ENCODE results near the gene ELMO2.

The ELMO2 gene

GRCh38 chr20:46356195-46357029 lies 50.0 kb downstream of the ELMO2 start:
- no peak overlapping the region for H3K4me2 ChIP-seq (ENCODE audit: low read length)
- H4K20me1 ChIP-seq (ENCODE audit: insufficient read depth, low read length): no peaks in the 10 kb centered on the region
- no peaks in the 10 kb centered on the region for H3K79me2 ChIP-seq (ENCODE audit: insufficient read depth, low read length)
- H3K36me3 ChIP-seq (ENCODE audit: insufficient read depth, low read length): peaks cover 14% of the 10 kb centered on the region
- no peak overlapping the region for H3K4me3 ChIP-seq (ENCODE audit: low read depth, low read length, poor library complexity, severe bottlenecking)
- H3K4me1 ChIP-seq (ENCODE audit: insufficient read depth, low read length, severe bottlenecking): no peaks in the 10 kb centered on the region
- no peak overlapping the region for H3K27ac ChIP-seq (ENCODE audit: low read depth, low read length, poor library complexity, severe bottlenecking)
- no peaks in the 10 kb centered on the region for H3K9me2 ChIP-seq (ENCODE audit: low read depth, low read length)
- TF ChIP-seq, protein P1, sequence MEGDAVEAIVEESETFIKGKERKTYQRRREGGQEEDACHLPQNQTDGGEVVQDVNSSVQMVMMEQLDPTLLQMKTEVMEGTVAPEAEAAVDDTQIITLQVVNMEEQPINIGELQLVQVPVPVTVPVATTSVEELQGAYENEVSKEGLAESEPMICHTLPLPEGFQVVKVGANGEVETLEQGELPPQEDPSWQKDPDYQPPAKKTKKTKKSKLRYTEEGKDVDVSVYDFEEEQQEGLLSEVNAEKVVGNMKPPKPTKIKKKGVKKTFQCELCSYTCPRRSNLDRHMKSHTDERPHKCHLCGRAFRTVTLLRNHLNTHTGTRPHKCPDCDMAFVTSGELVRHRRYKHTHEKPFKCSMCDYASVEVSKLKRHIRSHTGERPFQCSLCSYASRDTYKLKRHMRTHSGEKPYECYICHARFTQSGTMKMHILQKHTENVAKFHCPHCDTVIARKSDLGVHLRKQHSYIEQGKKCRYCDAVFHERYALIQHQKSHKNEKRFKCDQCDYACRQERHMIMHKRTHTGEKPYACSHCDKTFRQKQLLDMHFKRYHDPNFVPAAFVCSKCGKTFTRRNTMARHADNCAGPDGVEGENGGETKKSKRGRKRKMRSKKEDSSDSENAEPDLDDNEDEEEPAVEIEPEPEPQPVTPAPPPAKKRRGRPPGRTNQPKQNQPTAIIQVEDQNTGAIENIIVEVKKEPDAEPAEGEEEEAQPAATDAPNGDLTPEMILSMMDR (IDR thresholded peaks at IDR 0.05; ENCODE audit: low read length): no peak
- no peak for TF ChIP-seq EZH2 (IDR thresholded peaks at IDR 0.05; ENCODE audit: borderline replicate concordance, low read length)
- no peak overlapping the region for H2AFZ ChIP-seq (ENCODE audit: low read length)
- H3K27me3 ChIP-seq (ENCODE audit: insufficient read depth, low read length): no peaks in the 10 kb centered on the region
- no peaks in the 10 kb centered on the region for H3F3A ChIP-seq (ENCODE audit: insufficient read depth, low read length)
- H3K9me3 ChIP-seq (ENCODE audit: low read length): no peaks in the 10 kb centered on the region
- no peak overlapping the region for H3K9ac ChIP-seq (ENCODE audit: low read length)

GRCh38 chr20:46355778-46356177 lies 50.6 kb downstream of the ELMO2 start:
- no peaks in the 10 kb centered on the region for H3F3A ChIP-seq (ENCODE audit: insufficient read depth, low read length)
- H3K27ac ChIP-seq (ENCODE audit: low read depth, low read length, poor library complexity, severe bottlenecking): no peak overlapping the region
- H3K9me2 ChIP-seq (ENCODE audit: low read depth, low read length): no peaks in the 10 kb centered on the region
- H2AFZ ChIP-seq (ENCODE audit: low read length): no peak overlapping the region
- H3K4me1 ChIP-seq (ENCODE audit: insufficient read depth, low read length, severe bottlenecking): peaks cover under 1% of the 10 kb centered on the region
- no peak overlapping the region for H3K4me3 ChIP-seq (ENCODE audit: low read depth, low read length, poor library complexity, severe bottlenecking)
- H3K27me3 ChIP-seq (ENCODE audit: insufficient read depth, low read length): no peaks in the 10 kb centered on the region
- no peak overlapping the region for H3K4me2 ChIP-seq (ENCODE audit: low read length)
- TF ChIP-seq, protein P1 (IDR thresholded peaks at IDR 0.05; ENCODE audit: low read length): no peak
- no peak for TF ChIP-seq EZH2 (IDR thresholded peaks at IDR 0.05; ENCODE audit: borderline replicate concordance, low read length)
- no peaks in the 10 kb centered on the region for H4K20me1 ChIP-seq (ENCODE audit: insufficient read depth, low read length)
- H3K36me3 ChIP-seq (ENCODE audit: insufficient read depth, low read length): peaks cover 18% of the 10 kb centered on the region
- no peaks in the 10 kb centered on the region for H3K9me3 ChIP-seq (ENCODE audit: low read length)
- H3K79me2 ChIP-seq (ENCODE audit: insufficient read depth, low read length): no peaks in the 10 kb centered on the region
- no peak overlapping the region for H3K9ac ChIP-seq (ENCODE audit: low read length)

DNA sequence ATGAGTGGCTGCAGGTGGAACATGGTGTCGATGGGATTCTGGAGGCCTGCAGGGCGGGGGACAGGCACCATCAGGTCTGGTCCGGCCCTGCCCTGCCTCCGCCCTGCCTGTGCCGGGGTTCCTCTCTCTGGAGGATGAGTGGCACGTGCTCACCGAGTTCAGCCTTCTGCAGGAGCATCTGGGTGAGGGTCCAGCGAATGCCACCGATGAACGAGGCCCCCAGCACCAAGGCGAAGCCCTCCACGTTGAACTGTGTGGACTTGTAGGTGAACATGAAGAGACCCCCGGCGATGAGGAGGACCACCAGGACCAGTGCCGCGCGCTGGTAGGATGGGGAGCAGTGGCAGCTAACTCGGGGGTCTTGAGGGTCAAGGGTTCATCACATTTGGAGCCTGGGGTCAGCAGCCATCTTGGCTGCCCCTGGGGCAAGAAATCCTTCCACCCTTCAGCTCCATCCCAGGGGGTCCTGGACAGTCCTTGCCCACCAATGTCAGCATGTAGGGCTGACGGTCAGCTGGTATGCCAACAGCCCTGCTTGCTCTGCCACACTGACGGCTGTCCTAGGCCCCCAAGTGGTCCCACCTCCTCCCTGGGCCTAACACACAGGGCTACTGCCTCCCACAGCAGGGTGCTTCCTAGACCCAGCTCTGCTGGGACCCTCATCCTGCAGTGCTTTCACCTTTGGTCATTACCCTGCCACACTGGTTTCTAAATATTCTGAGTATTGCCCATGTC lies 51.3 kb downstream of the ELMO2 start:
- peaks cover 20% of the 10 kb centered on the region for H3K36me3 ChIP-seq (ENCODE audit: insufficient read depth, low read length)
- TF ChIP-seq, protein P1 (IDR thresholded peaks at IDR 0.05; ENCODE audit: low read length): no peak
- TF ChIP-seq EZH2 (IDR thresholded peaks at IDR 0.05; ENCODE audit: borderline replicate concordance, low read length): no peak
- H3K4me1 ChIP-seq (ENCODE audit: insufficient read depth, low read length, severe bottlenecking): peaks cover 7% of the 10 kb centered on the region

More for the DNA sequence above, 51.3 kb downstream of the ELMO2 start:
- H3K27me3 ChIP-seq (ENCODE audit: insufficient read depth, low read length): no peaks in the 10 kb centered on the region
- no peak overlapping the region for H3K9ac ChIP-seq (ENCODE audit: low read length)
- no peaks in the 10 kb centered on the region for H3K9me2 ChIP-seq (ENCODE audit: low read depth, low read length)
- no peaks in the 10 kb centered on the region for H3K9me3 ChIP-seq (ENCODE audit: low read length)
- no peaks in the 10 kb centered on the region for H4K20me1 ChIP-seq (ENCODE audit: insufficient read depth, low read length)
- no peak overlapping the region for H2AFZ ChIP-seq (ENCODE audit: low read length)
- no peak overlapping the region for H3K27ac ChIP-seq (ENCODE audit: low read depth, low read length, poor library complexity, severe bottlenecking)
- no peak overlapping the region for H3K4me2 ChIP-seq (ENCODE audit: low read length)
- H3K4me3 ChIP-seq (ENCODE audit: low read depth, low read length, poor library complexity, severe bottlenecking): no peak overlapping the region
- no peaks in the 10 kb centered on the region for H3F3A ChIP-seq (ENCODE audit: insufficient read depth, low read length)
- H3K79me2 ChIP-seq (ENCODE audit: insufficient read depth, low read length): no peaks in the 10 kb centered on the region
